MM.1S (cell line): Measurements from ENCODE around the gene MAGI2.

ENCODE experiments used
- DNase-seq: peaks from one replicate; pipeline ENCODE4 v3.0.0-alpha.2; 2015
- H2AFZ ChIP-seq: fragments of 300-600 bp; sonication (generic); 2 replicates; pipeline ENCODE4 v1.6.0; 2016; ENCODE audit warnings: antibody characterized with exemption, low read length
- H3F3A ChIP-seq: fragments of 300-600 bp; sonication (generic); 2 replicates; pipeline ENCODE4 v1.6.1; 2016; ENCODE audit warnings: mild to moderate bottlenecking, antibody characterized with exemption, low read length, moderate library complexity, mixed read lengths; ENCODE audit not compliant: insufficient read depth
- H3K27ac ChIP-seq: fragments of 300-600 bp; sonication (generic); 2 replicates; pipeline ENCODE4 v1.5.1; 2016; ENCODE audit warnings: mild to moderate bottlenecking, low read length
- H3K27me3 ChIP-seq: fragments of 300-600 bp; sonication (generic); replicated peaks from 2 replicates; pipeline ENCODE4 v1.6.0; 2016; ENCODE audit warnings: low read length; ENCODE audit not compliant: insufficient read depth
- H3K36me3 ChIP-seq: fragments of 300-600 bp; sonication (generic); replicated peaks from 2 replicates; pipeline ENCODE4 v1.6.1; 2016; ENCODE audit warnings: mild to moderate bottlenecking, low read length, mixed read lengths; ENCODE audit not compliant: insufficient read depth
- H3K4me1 ChIP-seq: fragments of 300-600 bp; sonication (generic); 2 replicates; pipeline ENCODE4 v1.6.1; 2016; ENCODE audit warnings: low read length, mixed read lengths
- H3K4me2 ChIP-seq: fragments of 300-600 bp; sonication (generic); 2 replicates; pipeline ENCODE4 v1.6.0; 2016; ENCODE audit warnings: low read depth, low read length
- H3K4me3 ChIP-seq: fragments of 300-600 bp; sonication (generic); 2 replicates; pipeline ENCODE4 v1.5.1; 2016; ENCODE audit warnings: low read length, mixed read lengths
- H3K79me2 ChIP-seq: fragments of 300-600 bp; sonication (generic); 2 replicates; pipeline ENCODE4 v1.6.1; 2016; ENCODE audit warnings: mixed run types, low read length, mixed read lengths
- H3K9ac ChIP-seq: fragments of 300-600 bp; sonication (generic); 2 replicates; pipeline ENCODE4 v1.6.1; 2016; ENCODE audit warnings: low read length, mixed read lengths
- H3K9me2 ChIP-seq: fragments of 300-600 bp; sonication (generic); replicated peaks from 2 replicates; pipeline ENCODE4 v1.6.1; 2016; ENCODE audit warnings: mild to moderate bottlenecking, low read length, mixed read lengths; ENCODE audit not compliant: insufficient read depth
- H3K9me3 ChIP-seq: fragments of 300-600 bp; sonication (generic); replicated peaks from 2 replicates; pipeline ENCODE4 v1.6.1; 2016; ENCODE audit warnings: mild to moderate bottlenecking, low read length, mixed read lengths; ENCODE audit not compliant: insufficient read depth
- H4K20me1 ChIP-seq: fragments of 300-600 bp; sonication (generic); 2 replicates; pipeline ENCODE4 v1.6.1; 2016; ENCODE audit warnings: mild to moderate bottlenecking, low read length, moderate library complexity, mixed read lengths; ENCODE audit not compliant: insufficient read depth
- CTCF ChIP-seq: fragments of 300-600 bp; sonication (generic); IDR thresholded peaks from 2 replicates; pipeline ENCODE4 v1.5.1; 2016; ENCODE audit warnings: antibody characterized with exemption, low read length, mixed read lengths
- EZH2 ChIP-seq: fragments of 300-600 bp; sonication (generic); optimal IDR thresholded peaks from 2 replicates; pipeline ENCODE3; 2017; ENCODE audit warnings: low read depth, mild to moderate bottlenecking, antibody characterized with exemption, low read length, mixed read lengths
- EZH2phosphoT487 ChIP-seq: fragments of 300-600 bp; sonication (generic); IDR thresholded peaks from 2 replicates; pipeline ENCODE4 v1.6.1; 2018; ENCODE audit warnings: antibody characterized with exemption, low read length

The MAGI2 gene

DNA sequence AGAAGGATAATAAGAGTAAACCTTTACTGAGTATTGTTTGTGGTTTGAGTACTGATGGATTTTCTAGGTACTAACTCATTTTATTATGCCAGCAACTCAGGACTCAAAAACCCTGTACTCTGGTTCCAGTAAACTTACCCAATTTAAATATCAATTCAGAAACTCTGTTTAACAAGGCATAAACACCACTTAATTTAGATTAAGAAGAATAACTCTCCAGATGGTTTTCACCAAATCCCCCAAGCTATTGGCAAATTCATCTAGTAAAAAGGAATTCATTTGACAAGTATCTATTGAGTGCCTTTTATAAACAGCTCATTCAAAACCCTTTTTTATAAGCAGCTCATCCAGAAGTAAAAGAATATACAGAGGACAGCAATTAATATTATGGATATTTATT, 1082.5 kb downstream of the MAGI2 start:
- no peak for TF ChIP-seq EZH2phosphoT487
- no peak for TF ChIP-seq CTCF
- no peak for TF ChIP-seq EZH2

GRCh38 chr7:78368771-78369170, 1084.7 kb downstream of the MAGI2 start:
- no peak overlapping the region for H3K27ac ChIP-seq
- no peaks in the 10 kb centered on the region for H3K9me3 ChIP-seq
- no peak overlapping the region for H3K4me3 ChIP-seq
- H3K27me3 ChIP-seq, result no peaks in the 10 kb centered on the region
- H3K4me2 ChIP-seq, result no peak overlapping the region
- H3K9ac ChIP-seq, result no peak overlapping the region
- H3K79me2 ChIP-seq, result no peaks in the 10 kb centered on the region
- DNase-seq, result no peak
- no peaks in the 10 kb centered on the region for H4K20me1 ChIP-seq
- H3K9me2 ChIP-seq, result no peaks in the 10 kb centered on the region
- H2AFZ ChIP-seq, result no peak overlapping the region
- H3K36me3 ChIP-seq, result no peaks in the 10 kb centered on the region; the same call in 1 of the 2 replicates
- no peak for TF ChIP-seq EZH2
- TF ChIP-seq CTCF, result no peak
- no peak for TF ChIP-seq EZH2phosphoT487
- H3K4me1 ChIP-seq, result no peaks in the 10 kb centered on the region
- H3F3A ChIP-seq, result no peaks in the 10 kb centered on the region

More for the DNA sequence above, 1082.5 kb downstream of the MAGI2 start:
- Histone ChIP-seq H3K4me2 (no peak overlapping the region), H3K9me3 (no peaks in the 10 kb centered on the region), H2AFZ (no peak overlapping the region), H3K9me2 (no peaks in the 10 kb centered on the region), H3F3A (no peaks in the 10 kb centered on the region), H3K9ac (no peak overlapping the region), H4K20me1 (no peaks in the 10 kb centered on the region), H3K27ac (no peak overlapping the region), H3K27me3 (no peaks in the 10 kb centered on the region), H3K36me3 (no peaks in the 10 kb centered on the region; the same call in 1 of the 2 replicates), H3K4me1 (no peaks in the 10 kb centered on the region), H3K79me2 (no peaks in the 10 kb centered on the region), H3K4me3 (no peak overlapping the region)
- DNase-seq, result no peak

GRCh38 chr7:78367280-78367773, 1086.1 kb downstream of the MAGI2 start:
- Histone ChIP-seq H4K20me1 (no peaks in the 10 kb centered on the region), H3K9me3 (no peaks in the 10 kb centered on the region), H3K79me2 (no peaks in the 10 kb centered on the region), H2AFZ (no peak overlapping the region), H3K9me2 (no peaks in the 10 kb centered on the region), H3K36me3 (no peaks in the 10 kb centered on the region; the same call in 1 of the 2 replicates), H3K4me2 (no peak overlapping the region), H3K27ac (no peak overlapping the region), H3K4me1 (no peaks in the 10 kb centered on the region), H3K9ac (no peak overlapping the region), H3K27me3 (no peaks in the 10 kb centered on the region), H3K4me3 (no peak overlapping the region), H3F3A (no peaks in the 10 kb centered on the region)
- TF ChIP-seq EZH2phosphoT487 (no peak), EZH2 (no peak), CTCF (no peak)
- DNase-seq, result no peak
